ENCODE measurements around the gene SLIT1.
"Not testable (repeated sequence)": the region's sequence is repeated elsewhere in the genome, so short reads cannot be mapped to it uniquely, and the experiment has no call there.

SLIT1 gene

DNA sequence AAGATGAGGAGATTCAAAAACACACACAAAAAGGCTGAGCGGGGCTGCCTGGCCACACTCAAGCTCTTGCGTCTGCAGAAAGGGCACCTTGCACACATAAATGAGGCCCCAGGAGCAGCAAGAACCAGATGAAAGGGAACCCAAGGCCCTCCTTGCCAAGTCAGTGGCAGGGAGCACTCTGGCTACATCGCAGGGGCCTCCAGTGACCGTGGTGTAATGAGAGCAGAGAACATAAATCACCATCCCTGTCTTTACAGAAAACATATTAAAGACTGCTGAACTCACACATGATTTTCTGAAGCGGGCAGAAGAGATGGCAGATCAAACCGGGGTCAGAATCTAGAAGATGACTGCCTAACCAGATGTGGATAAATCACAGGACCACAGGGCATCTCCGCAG is 80.5 kb downstream of the SLIT1 start:
- DNase-seq, result no peak

GRCh38 chr10:97103316-97104080 is 82.3 kb downstream of the SLIT1 start:
- DNase-seq, result no peak

DNA sequence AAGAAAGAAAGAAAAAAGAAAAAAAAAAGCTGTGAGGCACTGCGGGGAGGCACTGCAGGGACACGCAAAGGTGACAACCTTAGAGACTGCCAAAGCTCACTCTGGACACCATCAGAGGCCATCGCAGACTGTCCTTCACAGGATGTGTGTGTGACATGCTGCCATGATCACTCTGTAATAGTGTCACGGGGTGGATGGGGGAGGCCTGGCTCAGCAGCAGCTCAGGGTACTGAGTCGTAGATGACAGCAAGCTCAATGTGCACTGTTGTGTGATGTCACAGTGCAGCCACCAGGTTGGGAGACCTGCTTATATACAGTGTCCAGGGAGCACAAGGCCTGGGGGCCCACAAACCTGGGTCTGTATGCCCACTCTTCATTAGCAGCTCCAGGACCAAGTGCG is 83.3 kb downstream of the SLIT1 start:
- no peak for DNase-seq

GRCh38 chr10:97101166-97101940 is 84.4 kb downstream of the SLIT1 start:
- no peak for DNase-seq

- DNase-seq, result no peak
Observed at GRCh38 chr10:97100657-97101056, 85.1 kb downstream of the SLIT1 start.

DNA sequence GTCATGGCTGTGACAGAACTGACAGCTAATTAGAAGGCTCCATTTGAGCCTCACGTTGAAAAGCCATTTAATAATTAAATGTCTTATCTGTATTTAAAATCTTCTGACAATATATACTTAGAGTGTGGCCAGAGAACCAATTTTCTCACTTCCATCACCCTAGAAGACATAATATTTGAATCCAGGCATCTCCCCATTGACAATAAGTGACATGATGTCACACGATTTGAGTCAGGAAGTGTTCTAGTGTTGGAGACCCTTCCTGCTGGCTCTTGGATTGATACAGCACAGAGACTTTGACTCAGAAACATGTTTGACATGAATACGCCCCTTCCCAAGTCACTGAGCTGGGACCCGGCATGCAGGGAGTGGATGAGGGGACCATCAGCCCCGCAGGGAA is 85.9 kb downstream of the SLIT1 start:
- no peak for DNase-seq

- no peak for DNase-seq
Observed at GRCh38 chr10:97099089-97099488, 86.7 kb downstream of the SLIT1 start.

DNA sequence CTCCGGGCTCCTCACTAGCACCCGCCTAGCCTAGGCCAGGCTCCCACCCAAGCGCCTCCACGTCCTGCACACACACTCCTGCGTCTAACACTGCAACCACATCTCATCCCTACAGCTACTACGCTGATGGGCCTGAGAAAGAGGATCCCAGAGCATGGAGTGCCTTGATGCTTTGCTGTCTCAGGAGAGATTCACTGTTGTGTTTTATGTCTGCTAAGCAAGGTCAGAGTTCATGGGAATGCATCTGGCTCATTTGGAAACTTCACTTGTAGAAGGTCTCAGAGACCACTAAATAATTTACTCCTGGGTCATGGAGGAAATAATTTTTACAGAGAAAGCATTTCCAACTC is 88.7 kb downstream of the SLIT1 start:
- no peak for DNase-seq

- DNase-seq, result no peak
Observed at GRCh38 chr10:97096261-97097083, 89.3 kb downstream of the SLIT1 start.

GRCh38 chr10:97095701-97096260 is 90.0 kb downstream of the SLIT1 start:
- no peak for DNase-seq

GRCh38 chr10:97090644-97091043 is 95.1 kb downstream of the SLIT1 start:
- DNase-seq, result no peak

GRCh38 chr10:97090035-97090434 is 95.7 kb downstream of the SLIT1 start:
- no peak for DNase-seq

GRCh38 chr10:97089209-97089870 is 96.4 kb downstream of the SLIT1 start:
- DNase-seq, result no peak

GRCh38 chr10:97087296-97087695 is 98.5 kb downstream of the SLIT1 start:
- no peak for DNase-seq

GRCh38 chr10:97086530-97086929 is 99.2 kb downstream of the SLIT1 start:
- DNase-seq, result no peak

GRCh38 chr10:97083228-97083829 is 102.4 kb downstream of the SLIT1 start:
- no peak for DNase-seq

DNA sequence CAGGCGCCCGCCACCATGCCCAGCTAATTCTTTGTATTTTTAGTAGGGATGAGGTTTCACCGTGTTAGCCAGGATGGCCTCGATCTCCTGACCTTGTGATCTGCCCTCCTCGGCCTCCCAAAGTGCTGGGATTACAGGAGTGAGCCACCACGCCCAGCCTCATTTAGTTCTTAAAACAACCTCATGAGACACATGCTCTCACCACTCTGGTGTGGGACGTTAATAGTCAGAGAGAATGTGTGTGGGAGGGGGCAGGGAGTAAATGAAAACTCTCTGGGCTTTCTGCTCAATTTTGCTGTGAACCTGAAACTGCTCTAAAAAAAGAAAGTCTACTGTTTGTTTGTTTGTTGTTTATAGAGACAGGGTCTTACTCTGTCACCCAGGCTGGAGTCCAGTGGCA is 103.2 kb downstream of the SLIT1 start:
- not testable (repeated sequence) for DNase-seq

- peak; percentile 38 to 85 for DNase-seq
Observed at GRCh38 chr10:97081621-97082235, 104.0 kb downstream of the SLIT1 start.

GRCh38 chr10:97080051-97080776 is 105.5 kb downstream of the SLIT1 start:
- no peak for DNase-seq

GRCh38 chr10:97079448-97079847 is 106.3 kb downstream of the SLIT1 start:
- DNase-seq, result no peak

- no peak for DNase-seq
Observed at GRCh38 chr10:97078938-97079445, 106.8 kb downstream of the SLIT1 start.
